Astrocyte (in vitro differentiated cells and primary cell): ENCODE measurements around the gene SRCIN1.

Source experiments
- EZH2 ChIP-seq: IDR thresholded peaks from 2 replicates; pipeline ENCODE4 v1.6.1; 2012; ENCODE audit warnings: mild to moderate bottlenecking, low read length, inconsistent platforms; ENCODE audit not compliant: insufficient read depth
- TF ChIP-seq, protein P1 (sequence below): IDR thresholded peaks from 2 replicates; pipeline ENCODE4 v1.5.1; 2011; ENCODE audit warnings: low read depth, mild to moderate bottlenecking, inconsistent platforms, low read length, moderate library complexity; ENCODE audit not compliant: insufficient read depth

- TF ChIP-seq, protein P1, sequence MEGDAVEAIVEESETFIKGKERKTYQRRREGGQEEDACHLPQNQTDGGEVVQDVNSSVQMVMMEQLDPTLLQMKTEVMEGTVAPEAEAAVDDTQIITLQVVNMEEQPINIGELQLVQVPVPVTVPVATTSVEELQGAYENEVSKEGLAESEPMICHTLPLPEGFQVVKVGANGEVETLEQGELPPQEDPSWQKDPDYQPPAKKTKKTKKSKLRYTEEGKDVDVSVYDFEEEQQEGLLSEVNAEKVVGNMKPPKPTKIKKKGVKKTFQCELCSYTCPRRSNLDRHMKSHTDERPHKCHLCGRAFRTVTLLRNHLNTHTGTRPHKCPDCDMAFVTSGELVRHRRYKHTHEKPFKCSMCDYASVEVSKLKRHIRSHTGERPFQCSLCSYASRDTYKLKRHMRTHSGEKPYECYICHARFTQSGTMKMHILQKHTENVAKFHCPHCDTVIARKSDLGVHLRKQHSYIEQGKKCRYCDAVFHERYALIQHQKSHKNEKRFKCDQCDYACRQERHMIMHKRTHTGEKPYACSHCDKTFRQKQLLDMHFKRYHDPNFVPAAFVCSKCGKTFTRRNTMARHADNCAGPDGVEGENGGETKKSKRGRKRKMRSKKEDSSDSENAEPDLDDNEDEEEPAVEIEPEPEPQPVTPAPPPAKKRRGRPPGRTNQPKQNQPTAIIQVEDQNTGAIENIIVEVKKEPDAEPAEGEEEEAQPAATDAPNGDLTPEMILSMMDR: no peak
- TF ChIP-seq EZH2: no peak
These were observed 95.2 kb downstream of the SRCIN1 start for GRCh38 chr17:38510421-38511149.
